Fibroblast of villous mesenchyme (primary cell): ENCODE data around the gene ABHD5. TPM values are rescaled to one million over a fixed set of nuclear protein-coding genes. Genes with fewer than 3 reads are reported as not detected.

Source experiments
- DNase-seq: peaks from one replicate; pipeline ENCODE4 v3.0.0-alpha.2; 2010; ENCODE audit warnings: low read depth
- H3K4me3 ChIP-seq: 2 replicates; pipeline ENCODE4 v1.5.1; 2011; ENCODE audit warnings: low read depth, mild to moderate bottlenecking, low read length
- total RNA-seq: library from RNA; depleted of rRNA; stranded (reverse); fragments of >200 nt; gene quantifications from 2 replicates; pipeline ENCODE4 v1.2.3, GENCODE V29; 2012
- TF ChIP-seq, protein P1 (sequence below): IDR thresholded peaks from 2 replicates; pipeline ENCODE4 v1.5.1; 2012; ENCODE audit warnings: low read depth, mild to moderate bottlenecking, low read length; ENCODE audit not compliant: insufficient read depth

The ABHD5 gene
- total RNA-seq, 1 donor: 25.9 TPM

DNA sequence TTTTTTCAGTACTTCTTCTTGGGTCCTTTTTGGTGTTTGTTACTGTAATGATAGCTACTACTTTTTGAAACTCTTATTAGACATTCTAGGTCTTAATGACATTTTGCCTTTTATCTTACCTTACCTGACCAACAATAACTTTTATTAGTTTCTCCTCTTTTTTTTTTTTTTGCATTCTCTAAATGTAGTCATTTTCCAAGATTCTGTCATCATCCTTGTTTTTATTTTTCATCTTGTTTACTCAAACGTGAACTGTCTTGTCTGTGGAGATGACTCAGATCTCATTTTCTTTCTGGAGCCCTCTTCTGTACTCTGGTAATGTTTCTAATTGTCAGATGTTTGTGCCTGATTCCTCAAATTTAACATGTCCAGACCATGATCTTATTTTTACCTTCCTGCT is 2.9 kb downstream of the ABHD5 start:
- TF ChIP-seq, protein P1, sequence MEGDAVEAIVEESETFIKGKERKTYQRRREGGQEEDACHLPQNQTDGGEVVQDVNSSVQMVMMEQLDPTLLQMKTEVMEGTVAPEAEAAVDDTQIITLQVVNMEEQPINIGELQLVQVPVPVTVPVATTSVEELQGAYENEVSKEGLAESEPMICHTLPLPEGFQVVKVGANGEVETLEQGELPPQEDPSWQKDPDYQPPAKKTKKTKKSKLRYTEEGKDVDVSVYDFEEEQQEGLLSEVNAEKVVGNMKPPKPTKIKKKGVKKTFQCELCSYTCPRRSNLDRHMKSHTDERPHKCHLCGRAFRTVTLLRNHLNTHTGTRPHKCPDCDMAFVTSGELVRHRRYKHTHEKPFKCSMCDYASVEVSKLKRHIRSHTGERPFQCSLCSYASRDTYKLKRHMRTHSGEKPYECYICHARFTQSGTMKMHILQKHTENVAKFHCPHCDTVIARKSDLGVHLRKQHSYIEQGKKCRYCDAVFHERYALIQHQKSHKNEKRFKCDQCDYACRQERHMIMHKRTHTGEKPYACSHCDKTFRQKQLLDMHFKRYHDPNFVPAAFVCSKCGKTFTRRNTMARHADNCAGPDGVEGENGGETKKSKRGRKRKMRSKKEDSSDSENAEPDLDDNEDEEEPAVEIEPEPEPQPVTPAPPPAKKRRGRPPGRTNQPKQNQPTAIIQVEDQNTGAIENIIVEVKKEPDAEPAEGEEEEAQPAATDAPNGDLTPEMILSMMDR: no peak
- DNase-seq: peak; percentile 63
- no peak overlapping the region for H3K4me3 ChIP-seq

DNA sequence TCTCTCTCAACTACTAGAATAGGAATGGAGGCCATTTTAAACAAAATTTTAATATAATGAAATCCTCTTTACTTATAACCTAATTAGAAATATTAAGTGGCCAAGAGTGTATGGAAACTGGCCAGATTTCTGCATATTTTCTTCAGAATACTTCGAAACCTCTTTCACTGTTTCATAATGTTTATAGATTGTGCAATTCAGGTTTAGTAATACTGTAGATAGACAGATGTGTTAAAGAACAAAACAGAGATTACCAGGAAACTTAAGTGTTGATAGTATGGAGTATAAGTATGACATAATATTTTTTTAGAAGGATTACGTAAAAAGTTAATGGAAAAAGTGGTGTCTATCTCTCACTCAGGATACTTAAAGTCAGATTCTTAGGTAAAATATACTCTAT is 4.7 kb downstream of the ABHD5 start:
- no peak overlapping the region for H3K4me3 ChIP-seq
- TF ChIP-seq, protein P1: no peak
- peak; percentile 93 for DNase-seq

DNA sequence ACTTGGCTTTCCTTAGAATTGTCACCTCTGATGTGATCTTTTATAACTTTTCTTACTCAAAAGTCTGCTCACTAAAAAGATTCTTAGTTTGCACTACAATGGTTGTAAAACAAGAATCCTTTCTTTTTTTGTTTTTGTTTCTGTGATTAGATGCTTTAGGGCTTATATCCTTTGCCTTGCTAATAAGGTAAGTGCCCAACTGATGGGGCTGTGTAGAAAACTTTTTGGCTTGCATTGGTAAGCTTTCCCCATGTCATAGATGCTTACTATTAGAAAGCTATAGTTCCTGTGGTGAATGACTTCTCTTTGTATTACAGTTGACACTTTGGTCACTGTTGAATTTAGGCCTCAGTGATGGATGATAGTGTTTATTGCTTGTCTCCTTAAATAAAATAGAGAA is 5.1 kb downstream of the ABHD5 start:
- no peak overlapping the region for H3K4me3 ChIP-seq
- no peak for DNase-seq
- TF ChIP-seq, protein P1: no peak

DNA sequence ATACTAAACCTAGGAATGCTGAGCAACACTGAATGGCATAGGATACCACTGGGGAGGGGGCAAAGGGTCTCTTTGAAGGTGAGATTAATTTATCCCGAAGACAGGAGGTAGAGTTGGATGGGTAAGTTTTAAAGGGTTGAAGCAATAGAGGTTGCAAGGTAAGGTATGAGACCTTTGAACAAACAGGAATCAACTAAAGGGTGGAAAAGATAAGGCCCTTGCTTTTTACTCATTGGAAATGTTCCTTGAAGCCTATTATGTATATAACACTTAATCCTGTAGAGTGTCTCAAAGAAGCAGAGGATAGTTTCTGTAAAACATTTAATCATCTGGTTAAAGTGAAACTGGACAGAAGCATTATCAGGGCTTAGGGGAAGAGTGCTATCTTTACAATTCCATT is 5.7 kb downstream of the ABHD5 start:
- TF ChIP-seq, protein P1: no peak
- peak; percentile 73 for DNase-seq
- H3K4me3 ChIP-seq: peak overlapping the region; percentile 13

DNA sequence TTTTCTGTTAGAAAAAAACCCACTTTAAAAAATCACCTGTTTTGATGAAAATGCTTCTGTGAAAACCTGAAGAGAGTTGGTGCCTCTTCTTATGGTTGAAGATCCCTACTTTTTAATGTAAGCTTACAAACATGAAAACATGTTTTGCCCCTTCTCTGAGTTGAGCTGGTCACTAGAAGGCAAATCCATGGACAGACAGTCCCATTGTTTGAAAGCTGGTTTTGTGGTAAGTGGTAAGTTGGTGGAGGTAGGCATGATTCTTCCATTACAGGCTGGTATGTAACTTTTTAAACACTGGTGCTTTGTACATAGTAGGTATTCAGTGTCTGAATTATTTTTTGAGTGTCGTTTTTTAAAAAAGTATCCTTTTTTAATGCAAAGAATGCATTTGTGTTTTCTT is 6.1 kb downstream of the ABHD5 start:
- no peak for DNase-seq
- TF ChIP-seq, protein P1: no peak
- no peak overlapping the region for H3K4me3 ChIP-seq

DNA sequence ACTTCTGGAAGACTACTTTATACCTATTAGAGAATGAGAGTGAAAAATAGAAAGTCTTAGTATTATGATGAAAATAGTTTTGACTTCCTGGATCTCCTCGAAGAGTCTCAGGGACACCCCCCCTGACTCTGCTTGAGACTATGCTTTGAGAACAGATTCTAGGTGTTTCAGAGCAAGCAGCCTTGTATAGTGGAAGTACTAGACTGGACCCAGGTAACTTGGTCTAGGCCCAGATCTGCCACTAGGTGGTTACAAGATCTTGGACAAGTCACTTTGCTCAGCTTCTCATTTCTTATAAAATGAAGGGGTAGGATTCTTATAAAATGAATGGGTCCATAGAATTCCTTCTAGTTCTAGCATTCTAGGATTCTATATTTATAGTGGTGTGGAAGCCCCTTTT is 9.1 kb downstream of the ABHD5 start:
- TF ChIP-seq, protein P1: peak; percentile 37
- DNase-seq: no peak
- no peak overlapping the region for H3K4me3 ChIP-seq

DNA sequence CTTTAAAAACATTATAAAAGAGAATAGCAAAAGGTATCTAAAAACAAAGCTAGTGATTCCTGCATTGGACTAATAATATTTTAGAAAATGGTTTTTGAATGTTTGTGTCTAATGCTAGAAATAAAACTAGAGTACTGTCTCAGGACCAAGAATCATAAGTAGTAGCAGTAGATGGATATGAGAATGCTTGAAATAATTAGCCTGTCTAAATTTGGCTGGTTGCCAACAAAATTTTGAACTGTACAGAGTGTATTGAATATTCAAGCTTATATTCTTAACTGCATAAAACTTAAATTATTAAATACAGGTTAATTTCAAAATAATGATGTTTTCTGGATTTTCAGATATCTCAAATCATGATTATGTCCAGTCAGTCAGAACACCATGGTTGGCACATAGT is 14.0 kb downstream of the ABHD5 start:
- no peak overlapping the region for H3K4me3 ChIP-seq
- TF ChIP-seq, protein P1: no peak
- DNase-seq: no peak
